Upper lobe of right lung (tissue), 1 donor: ENCODE results near the gene SLC5A6. TPM values are rescaled to one million over a fixed set of nuclear protein-coding genes. Genes with fewer than 3 reads are reported as not detected.

ENCODE experiments used
- ATAC-seq: fragments of 200-7000 bp; cut with Tn5 transposase; one replicate; pipeline ENCODE4 v1.9.1; 2020; ENCODE audit warnings: mild to moderate bottlenecking, moderate library complexity
- DNase-seq: peaks from one replicate; pipeline ENCODE4 v3.0.0-alpha.2; 2020
- H3K27ac ChIP-seq: fragments of 200-600 bp; one replicate; pipeline ENCODE4 v1.8.0; 2022
- H3K27me3 ChIP-seq: fragments of 200-600 bp; one replicate; pipeline ENCODE4 v1.8.0; 2022; ENCODE audit warnings: mild to moderate bottlenecking
- H3K36me3 ChIP-seq: fragments of 200-600 bp; one replicate; pipeline ENCODE4 v1.8.0; 2022
- H3K4me1 ChIP-seq: fragments of 200-600 bp; one replicate; pipeline ENCODE4 v1.8.0; 2022
- H3K4me3 ChIP-seq: fragments of 200-600 bp; one replicate; pipeline ENCODE4 v1.8.0; 2022; ENCODE audit warnings: mild to moderate bottlenecking
- H3K9me3 ChIP-seq: fragments of 200-600 bp; one replicate; pipeline ENCODE4 v1.8.0; 2022
- CTCF ChIP-seq: fragments of 200-600 bp; IDR thresholded peaks from one replicate; pipeline ENCODE4 v1.8.0; 2022; ENCODE audit warnings: antibody characterized with exemption
- intact Hi-C: fragments of 100-400 bp; cut with DNase I; formaldehyde crosslinking; loops from one replicate; pipeline ENCODE4 v1.11.0; 2022
- long read RNA-seq: library from polyadenylated mRNA; unstranded; transcript quantifications from one replicate; pipeline ENCODE4 v2.0.0, GENCODE V29; 2021
- total RNA-seq: library from RNA; stranded (reverse); fragmentation: NEBNext Ultra II Directional; extraction: Animal tissue kit (Norgen Biotek cat#: 25700); gene quantifications from one replicate; pipeline ENCODE4 v1.2.1, GENCODE V29; 2021
- donor health status: DM: no; HTN: yes; CAD: no; lungs with severe emphysema.

SLC5A6 gene
- 24.5 TPM for total RNA-seq
- long read RNA-seq, transcript SLC5A6-201 (17 exons, 3,231 nt) = major isoform, 23 of 60 reads
- long read RNA-seq, partial matches to known transcripts = 3 of 60 reads
- long read RNA-seq, other reads (novel, unspliced or antisense) = 34 of 60 reads

- peak; percentile 95 for DNase-seq
- peaks cover 31% of the 10 kb centered on the region for H3K36me3 ChIP-seq
- no peaks in the 10 kb centered on the region for H3K9me3 ChIP-seq
- peak within 1 kb of the TSS; percentile 98 for H3K27ac ChIP-seq
- H3K27me3 ChIP-seq = no peaks in the 10 kb centered on the region
- ATAC-seq = peak; percentile 97
- TF ChIP-seq CTCF = no peak
- peak within 1 kb of the TSS; percentile 70 for H3K4me3 ChIP-seq
- peaks cover 13% of the 10 kb centered on the region for H3K4me1 ChIP-seq
- intact Hi-C loops = no loop called here
Measured at GRCh38 chr2:27211943-27212625, at the start of gene SLC5A6, which contains the start of gene ATRAID. Gene SLC5A6, minus strand, starts transcription at chr2:27212268. Its CDS starts 4,618 bp downstream, at chr2:27207650. Gene ATRAID, plus strand, starts transcription at chr2:27212041. Its CDS starts 328 bp downstream, at chr2:27212369.

DNA sequence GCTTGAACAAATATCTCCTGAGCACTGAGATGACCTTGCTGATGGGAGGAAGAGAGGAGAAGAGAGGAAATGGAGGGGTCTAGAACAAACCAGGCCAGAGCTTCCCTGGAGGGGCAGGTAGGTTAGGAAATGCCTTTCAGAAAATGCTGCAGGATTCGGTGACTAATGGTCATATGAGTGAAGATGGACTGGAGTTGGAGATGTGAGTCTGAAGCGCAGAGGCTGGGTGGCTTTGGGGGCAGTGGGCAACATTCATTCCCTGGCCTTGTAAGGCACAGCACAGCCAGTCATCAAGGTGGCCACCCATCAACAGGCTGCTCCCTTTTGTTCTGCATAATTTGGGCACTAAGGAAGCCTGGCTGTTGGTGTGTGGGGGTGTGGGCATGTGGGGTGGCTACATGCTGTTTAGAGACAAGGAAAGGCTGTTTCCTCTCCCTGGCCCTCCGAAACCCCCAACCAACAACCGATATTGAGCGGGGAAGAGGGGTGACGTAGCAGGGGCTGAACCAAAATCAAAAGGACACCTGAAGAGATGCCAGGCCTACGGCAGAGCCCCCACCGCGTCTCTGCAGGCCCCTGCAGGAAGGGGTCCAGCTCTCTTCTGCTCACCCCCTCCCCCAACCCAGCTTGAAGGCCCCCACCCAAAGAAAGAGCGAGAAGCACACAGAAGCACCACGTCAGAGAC, 49.3 kb upstream of the SLC5A6 start:
- H3K27me3 ChIP-seq = peaks cover 75% of the 10 kb centered on the region

DNA sequence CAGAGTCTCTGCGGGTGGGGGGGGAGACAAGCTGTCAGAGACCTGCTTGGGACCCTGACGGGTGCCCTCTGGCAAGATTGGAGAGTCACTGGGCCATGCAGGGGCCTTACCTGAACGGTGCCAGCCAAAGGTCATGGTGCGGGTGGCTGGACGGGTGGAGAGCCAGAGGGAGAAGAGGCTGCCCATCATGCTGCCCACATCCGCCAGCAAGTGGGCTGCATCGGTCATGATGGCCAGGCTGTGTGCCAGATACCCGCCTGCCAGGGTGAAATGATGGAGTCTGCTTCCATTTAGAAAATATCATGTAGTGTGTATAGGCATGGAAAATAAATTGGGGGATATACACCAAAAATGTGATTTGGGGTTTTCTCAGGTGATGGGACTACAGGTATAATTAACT, 46.0 kb upstream of the SLC5A6 start:
- ATAC-seq (no peak), DNase-seq (no peak)
- Histone ChIP-seq H3K27me3 (peaks cover 51% of the 10 kb centered on the region), H3K4me3 (no peak overlapping the region), H3K9me3 (no peaks in the 10 kb centered on the region), H3K4me1 (peaks cover 7% of the 10 kb centered on the region), H3K36me3 (no peaks in the 10 kb centered on the region), H3K27ac (no peak overlapping the region)
- no peak for TF ChIP-seq CTCF
- intact Hi-C loops = no loop called here

More for the DNA sequence above, 49.3 kb upstream of the SLC5A6 start:
- intact Hi-C loops = no loop called here
- Histone ChIP-seq H3K4me3 (no peak overlapping the region), H3K9me3 (no peaks in the 10 kb centered on the region), H3K36me3 (no peaks in the 10 kb centered on the region), H3K4me1 (peaks cover 29% of the 10 kb centered on the region), H3K27ac (no peak overlapping the region)
- ATAC-seq (no peak), DNase-seq (no peak)
- TF ChIP-seq CTCF = no peak

DNA sequence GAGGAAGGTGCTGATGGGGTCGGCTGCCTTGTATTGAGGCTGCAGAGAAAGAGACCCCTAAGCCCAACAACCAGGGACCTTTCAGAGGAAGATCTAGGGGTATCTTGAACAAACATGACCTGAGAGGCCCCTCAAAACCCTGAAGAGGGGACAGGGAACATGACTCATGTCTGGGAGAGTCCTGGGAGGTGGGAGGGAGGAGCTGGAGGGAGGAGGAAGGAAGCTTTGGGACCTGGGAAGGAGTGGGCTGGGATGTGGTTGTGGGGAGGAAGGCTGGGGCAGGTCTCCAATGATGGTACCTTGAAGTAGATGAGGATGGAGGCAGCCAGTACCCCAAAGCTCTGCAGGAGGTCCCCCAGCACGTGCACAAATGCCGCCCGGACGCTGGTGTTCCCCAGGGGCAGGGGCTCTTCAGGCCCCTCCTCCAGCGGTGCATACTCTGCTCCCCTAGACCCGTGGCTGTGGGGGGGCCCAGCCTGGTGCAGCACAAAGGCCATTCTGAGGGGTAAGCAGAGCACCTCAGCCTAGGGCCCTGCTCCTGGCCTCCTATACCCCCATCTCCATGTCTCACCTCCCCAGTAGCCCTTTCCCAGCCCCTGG, 44.9 kb upstream of the SLC5A6 start:
- ATAC-seq (no peak), DNase-seq (no peak)
- Histone ChIP-seq H3K9me3 (no peaks in the 10 kb centered on the region), H3K36me3 (no peaks in the 10 kb centered on the region), H3K27ac (no peak overlapping the region), H3K4me3 (no peak overlapping the region), H3K4me1 (no peaks in the 10 kb centered on the region), H3K27me3 (peaks cover 47% of the 10 kb centered on the region)
- intact Hi-C loops = no loop called here
- no peak for TF ChIP-seq CTCF

GRCh38 chr2:27255660-27256059, 43.6 kb upstream of the SLC5A6 start:
- no peaks in the 10 kb centered on the region for H3K36me3 ChIP-seq
- peaks cover 46% of the 10 kb centered on the region for H3K27me3 ChIP-seq
- no peak for TF ChIP-seq CTCF
- H3K4me3 ChIP-seq = no peak overlapping the region
- intact Hi-C loops = no loop called here
- H3K27ac ChIP-seq = no peak overlapping the region
- no peaks in the 10 kb centered on the region for H3K9me3 ChIP-seq
- no peaks in the 10 kb centered on the region for H3K4me1 ChIP-seq
- ATAC-seq = no peak
- no peak for DNase-seq
